Mesenchymal stem cell (in vitro differentiated cells and primary cell): ENCODE data around the gene NECAB3.

Experiments
- DNase-seq: peaks from one replicate; pipeline ENCODE4 v3.0.0-alpha.2; 2013
- H2AFZ ChIP-seq: one replicate; pipeline ENCODE4 v1.6.1; 2013; ENCODE audit warnings: low read depth, mild to moderate bottlenecking, control low read depth, inconsistent platforms, low read length, moderate library complexity
- H2AK5ac ChIP-seq: 2 replicates; pipeline ENCODE4 v1.6.1; 2013; ENCODE audit warnings: low read length, moderate library complexity, mild to moderate bottlenecking, inconsistent platforms; ENCODE audit not compliant: severe bottlenecking
- H2BK120ac ChIP-seq: one replicate; pipeline ENCODE4 v1.6.1; 2013; ENCODE audit warnings: low read depth, mild to moderate bottlenecking, inconsistent platforms, low read length, moderate library complexity
- H2BK12ac ChIP-seq, 2 experiments: one replicate each; pipeline ENCODE4 v1.6.1; 2013; ENCODE audit warnings: inconsistent platforms in 2 of 2, low read length in 2 of 2, mild to moderate bottlenecking in 2 of 2, moderate library complexity in 2 of 2, control low read depth in 1 of 2
- H2BK15ac ChIP-seq: one replicate; pipeline ENCODE4 v1.6.1; 2013; ENCODE audit warnings: mild to moderate bottlenecking, low read depth, inconsistent platforms; ENCODE audit not compliant: poor library complexity, severe bottlenecking
- H2BK5ac ChIP-seq: 2 replicates; pipeline ENCODE4 v1.6.1; 2013; ENCODE audit warnings: low read depth, mild to moderate bottlenecking, low read length, control low read depth, inconsistent platforms; ENCODE audit not compliant: poor library complexity, severe bottlenecking
- H3K14ac ChIP-seq, 2 experiments: one replicate each; pipeline ENCODE4 v1.6.1; 2013; ENCODE audit warnings: inconsistent platforms in 2 of 2, low read length in 2 of 2, control low read depth in 1 of 2, mild to moderate bottlenecking in 1 of 2, moderate library complexity in 1 of 2
- H3K18ac ChIP-seq, 2 experiments: one replicate each; pipeline ENCODE4 v1.6.1; 2013; ENCODE audit warnings: inconsistent platforms in 2 of 2, low read length in 2 of 2, control low read depth in 1 of 2, low read depth in 1 of 2, mild to moderate bottlenecking in 1 of 2
- H3K23ac ChIP-seq, 2 experiments: one replicate each; pipeline ENCODE4 v1.6.1; 2013; ENCODE audit warnings: inconsistent platforms in 2 of 2, low read length in 2 of 2, mild to moderate bottlenecking in 2 of 2, moderate library complexity in 2 of 2, control low read depth in 1 of 2
- H3K27ac ChIP-seq: 2 replicates; pipeline ENCODE4 v1.5.1; 2013; ENCODE audit warnings: mild to moderate bottlenecking, moderate library complexity, low read length, control low read depth, inconsistent platforms; ENCODE audit not compliant: poor library complexity, severe bottlenecking
- H3K27me3 ChIP-seq, 2 experiments: 2 replicates each; pipeline versions ENCODE4 v1.6.1 to v1.7.0; 2013; ENCODE audit warnings: low read length in 2 of 2, mild to moderate bottlenecking in 2 of 2, moderate library complexity in 2 of 2, control low read depth in 1 of 2, inconsistent platforms in 1 of 2; ENCODE audit not compliant: control insufficient read depth in 1 of 2, insufficient read depth in 1 of 2
- H3K36me3 ChIP-seq, 2 experiments: 2 replicates each; pipeline versions ENCODE4 v1.6.1 to v1.7.0; 2013; ENCODE audit warnings: low read length in 2 of 2, control low read depth in 1 of 2, inconsistent platforms in 1 of 2, low read depth in 1 of 2, mild to moderate bottlenecking in 1 of 2; ENCODE audit not compliant: insufficient read depth in 2 of 2, control insufficient read depth in 1 of 2
- H3K4ac ChIP-seq, 2 experiments: one replicate each; pipeline ENCODE4 v1.6.1; 2013; ENCODE audit warnings: inconsistent platforms in 2 of 2, low read length in 2 of 2, mild to moderate bottlenecking in 2 of 2, moderate library complexity in 2 of 2, control low read depth in 1 of 2, low read depth in 1 of 2
- H3K4me1 ChIP-seq: 2 replicates; pipeline ENCODE4 v1.6.1; 2013; ENCODE audit warnings: low read depth, low read length, control low read depth; ENCODE audit not compliant: control insufficient read depth, insufficient read depth
- H3K4me2 ChIP-seq: 2 replicates; pipeline ENCODE4 v1.6.1; 2013; ENCODE audit warnings: low read length, mild to moderate bottlenecking, inconsistent platforms; ENCODE audit not compliant: poor library complexity, severe bottlenecking
- H3K4me3 ChIP-seq, 2 experiments: 2 replicates each; pipeline versions ENCODE4 v1.5.1 to v1.7.0; 2013; ENCODE audit warnings: low read length in 2 of 2, mild to moderate bottlenecking in 2 of 2, control low read depth in 1 of 2, low read depth in 1 of 2; ENCODE audit not compliant: insufficient read depth in 1 of 2
- H3K79me1 ChIP-seq: replicated peaks from 2 replicates; pipeline ENCODE4 v1.6.1; 2013; ENCODE audit warnings: mild to moderate bottlenecking, control low read depth, low read length, inconsistent platforms; ENCODE audit not compliant: poor library complexity, severe bottlenecking
- H3K9ac ChIP-seq: 2 replicates; pipeline ENCODE4 v1.7.0; 2013; ENCODE audit warnings: mild to moderate bottlenecking, low read length, moderate library complexity
- H3K9me3 ChIP-seq: 2 replicates; pipeline ENCODE4 v1.7.0; 2013; ENCODE audit warnings: mild to moderate bottlenecking, low read length; ENCODE audit not compliant: control insufficient read depth
- H4K8ac ChIP-seq: one replicate; pipeline ENCODE4 v1.6.1; 2013; ENCODE audit warnings: inconsistent platforms, mild to moderate bottlenecking, low read length, moderate library complexity
- H4K91ac ChIP-seq: one replicate; pipeline ENCODE4 v1.6.1; 2013; ENCODE audit warnings: mild to moderate bottlenecking, low read length, inconsistent platforms
- WGBS: methylation state at CpG from one replicate; pipeline ENCODE4 v1.1.7; 2013; ENCODE audit warnings: mixed read lengths; 5-methylcytosine and 5-hydroxymethylcytosine counted together

Gene NECAB3

DNA sequence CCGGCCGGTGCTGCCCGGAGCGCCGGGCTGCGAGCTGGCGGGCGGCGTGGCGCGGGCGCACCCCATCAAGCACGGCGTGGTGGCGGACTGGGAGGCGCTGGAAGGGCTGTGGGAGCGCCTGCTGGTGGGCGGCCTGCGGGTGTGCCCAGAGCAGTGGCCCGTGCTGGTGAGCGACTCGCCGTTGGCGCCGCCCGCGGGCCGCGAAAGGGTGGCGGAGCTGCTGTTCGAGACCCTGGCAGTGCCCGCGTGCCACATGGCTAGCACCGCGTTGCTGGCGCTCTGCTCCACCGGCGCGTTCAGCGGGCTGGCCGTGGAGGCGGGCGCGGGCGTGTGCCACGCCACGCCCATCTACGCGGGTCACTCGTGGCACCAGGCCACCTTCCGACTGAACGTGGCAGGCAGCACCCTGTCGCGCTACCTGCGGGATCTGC lies 7.0 kb downstream of the NECAB3 start:
- Histone ChIP-seq H3K36me3 (peaks cover 39 to 65% of the 10 kb centered on the region in 2 experiments), H3K79me1 (peaks cover 33% of the 10 kb centered on the region), H3K4me2 (no peak overlapping the region), H2BK12ac (no peak overlapping the region), H2BK120ac (no peak overlapping the region), H3K27me3 (no peaks in the 10 kb centered on the region), H3K9me3 (no peaks in the 10 kb centered on the region), H2AK5ac (no peak overlapping the region), H2AFZ (no peak overlapping the region), H4K8ac (no peak overlapping the region), H3K27ac (no peak overlapping the region), H2BK15ac (no peak overlapping the region), H3K14ac (no peak overlapping the region), H2BK5ac (no peak overlapping the region), H3K18ac (no peak overlapping the region), H3K4me3 (peak overlapping the region in 1 of 2 experiments; percentile 75), H3K23ac (no peak overlapping the region), H3K4me1 (peaks cover 57% of the 10 kb centered on the region), H3K4ac (no peak overlapping the region), H3K9ac (peak overlapping the region; percentile 87), H4K91ac (no peak overlapping the region)
- no peak for DNase-seq
- WGBS = 98% methylated on average over 55 of the region's 55 CpGs

- Histone ChIP-seq H3K4me3 (peak within 1 kb of the TSS in 1 of 2 experiments; percentile 75), H3K79me1 (peaks cover 36% of the 10 kb centered on the region), H2AFZ (no peak within 1 kb of the TSS)
These were observed 7.7 kb downstream of the NECAB3 start, which contains the start of gene ACTL10 for GRCh38 chr20:33666293-33667244. Gene ACTL10, plus strand, starts transcription at chr20:33666943. Its CDS starts 555 bp downstream, at chr20:33667498.

DNA sequence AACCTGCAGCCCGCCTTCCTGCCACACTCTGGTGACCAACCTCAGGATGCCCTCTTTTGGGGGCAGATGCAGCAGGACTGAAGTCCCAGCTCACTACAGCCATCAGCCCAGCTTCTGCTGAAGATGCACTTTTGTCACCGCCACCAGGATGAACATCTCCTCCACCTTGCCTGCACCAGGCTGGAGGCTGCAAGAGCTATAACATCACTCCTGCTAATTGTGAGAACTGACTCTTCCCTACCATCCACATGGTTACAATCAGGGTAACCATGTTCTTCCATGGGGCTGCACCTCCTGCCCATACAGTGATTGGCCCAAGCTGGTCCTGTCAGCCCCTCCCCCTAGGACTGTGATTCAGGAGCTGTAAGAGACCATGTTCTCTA lies 9.5 kb downstream of the NECAB3 start:
- peak overlapping the region in 1 of 2 experiments; percentile 12 for H2BK12ac ChIP-seq
- H2AK5ac ChIP-seq = peak overlapping the region; percentile 75
- no peak overlapping the region for H3K4ac ChIP-seq
- H3K4me3 ChIP-seq = no peak overlapping the region
- H3K23ac ChIP-seq = no peak overlapping the region
- no peaks in the 10 kb centered on the region for H3K9me3 ChIP-seq
- no peak overlapping the region for H2BK120ac ChIP-seq
- peaks cover 35% of the 10 kb centered on the region for H3K4me1 ChIP-seq
- H3K9ac ChIP-seq = no peak overlapping the region
- no peak overlapping the region for H3K27ac ChIP-seq
- peak overlapping the region; percentile 14 for H4K91ac ChIP-seq
- H3K18ac ChIP-seq = no peak overlapping the region
- 97% methylated on average over 2 of the region's 2 CpGs for WGBS
- DNase-seq = peak; percentile 22
- no peak overlapping the region for H2AFZ ChIP-seq
- H3K79me1 ChIP-seq = peaks cover 42% of the 10 kb centered on the region
- H3K36me3 ChIP-seq = peaks cover 15 to 58% of the 10 kb centered on the region in 2 experiments
- no peak overlapping the region for H2BK5ac ChIP-seq
- H4K8ac ChIP-seq = peak overlapping the region; percentile 82
- H3K14ac ChIP-seq = no peak overlapping the region
- no peak overlapping the region for H2BK15ac ChIP-seq
- no peak overlapping the region for H3K4me2 ChIP-seq
- no peaks in the 10 kb centered on the region for H3K27me3 ChIP-seq

More at GRCh38 chr20:33666293-33667244, 7.7 kb downstream of the NECAB3 start, which contains the start of gene ACTL10:
- Histone ChIP-seq H2AK5ac (no peak within 1 kb of the TSS), H3K23ac (no peak within 1 kb of the TSS), H3K9me3 (no peaks in the 10 kb centered on the region), H3K14ac (no peak within 1 kb of the TSS), H2BK5ac (no peak within 1 kb of the TSS), H4K8ac (no peak within 1 kb of the TSS), H3K27ac (no peak within 1 kb of the TSS), H3K18ac (no peak within 1 kb of the TSS), H3K36me3 (peaks cover 33 to 61% of the 10 kb centered on the region in 2 experiments), H3K27me3 (no peaks in the 10 kb centered on the region), H2BK15ac (peak within 1 kb of the TSS; percentile 12), H2BK120ac (no peak within 1 kb of the TSS), H3K9ac (peak within 1 kb of the TSS; percentile 87), H4K91ac (no peak within 1 kb of the TSS), H3K4ac (peak within 1 kb of the TSS in 1 of 2 experiments; percentile 21), H2BK12ac (no peak within 1 kb of the TSS), H3K4me1 (peaks cover 53% of the 10 kb centered on the region), H3K4me2 (no peak within 1 kb of the TSS)
- 95% methylated on average over 50 of the region's 50 CpGs for WGBS
- no peak for DNase-seq
